ENCODE data around the gene BCAS3. TPM values are rescaled to one million over a fixed set of nuclear protein-coding genes. Genes with fewer than 3 reads are reported as not detected.
A peak's percentile ranks its signal among the peaks of the same experiment; 100 is the strongest.

Gene BCAS3
- total RNA-seq, 3 donors from 2014 or later = 21.6 to 33.4 (median 32.1) TPM

- Histone ChIP-seq H3K36me3 (ENCODE audit: low read depth) (no peaks in the 10 kb centered on the region), H3K4me3 (no peak overlapping the region), H3K9me3 (no peaks in the 10 kb centered on the region), H3K4me1 (ENCODE audit: low read depth) (no peaks in the 10 kb centered on the region)
- intact Hi-C loops (cut with DNase I, micrococcal nuclease) = no loop called here
- TF ChIP-seq, protein P1, sequence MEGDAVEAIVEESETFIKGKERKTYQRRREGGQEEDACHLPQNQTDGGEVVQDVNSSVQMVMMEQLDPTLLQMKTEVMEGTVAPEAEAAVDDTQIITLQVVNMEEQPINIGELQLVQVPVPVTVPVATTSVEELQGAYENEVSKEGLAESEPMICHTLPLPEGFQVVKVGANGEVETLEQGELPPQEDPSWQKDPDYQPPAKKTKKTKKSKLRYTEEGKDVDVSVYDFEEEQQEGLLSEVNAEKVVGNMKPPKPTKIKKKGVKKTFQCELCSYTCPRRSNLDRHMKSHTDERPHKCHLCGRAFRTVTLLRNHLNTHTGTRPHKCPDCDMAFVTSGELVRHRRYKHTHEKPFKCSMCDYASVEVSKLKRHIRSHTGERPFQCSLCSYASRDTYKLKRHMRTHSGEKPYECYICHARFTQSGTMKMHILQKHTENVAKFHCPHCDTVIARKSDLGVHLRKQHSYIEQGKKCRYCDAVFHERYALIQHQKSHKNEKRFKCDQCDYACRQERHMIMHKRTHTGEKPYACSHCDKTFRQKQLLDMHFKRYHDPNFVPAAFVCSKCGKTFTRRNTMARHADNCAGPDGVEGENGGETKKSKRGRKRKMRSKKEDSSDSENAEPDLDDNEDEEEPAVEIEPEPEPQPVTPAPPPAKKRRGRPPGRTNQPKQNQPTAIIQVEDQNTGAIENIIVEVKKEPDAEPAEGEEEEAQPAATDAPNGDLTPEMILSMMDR (IDR thresholded peaks at IDR 0.05) = no peak
- no peak for ATAC-seq
- no peak for DNase-seq
These were observed 625.5 kb downstream of the BCAS3 start for GRCh38 chr17:61302953-61303816.

- Histone ChIP-seq H3K9me3 (no peaks in the 10 kb centered on the region), H3K36me3 (ENCODE audit: low read depth) (no peaks in the 10 kb centered on the region), H3K4me3 (no peak overlapping the region), H3K4me1 (ENCODE audit: low read depth) (no peaks in the 10 kb centered on the region)
- DNase-seq (no peak), ATAC-seq (no peak)
- TF ChIP-seq, protein P1 (IDR thresholded peaks at IDR 0.05) = no peak
- intact Hi-C loops (cut with DNase I, micrococcal nuclease) = no loop called here
These were observed 626.1 kb downstream of the BCAS3 start for GRCh38 chr17:61303817-61304096.

DNA sequence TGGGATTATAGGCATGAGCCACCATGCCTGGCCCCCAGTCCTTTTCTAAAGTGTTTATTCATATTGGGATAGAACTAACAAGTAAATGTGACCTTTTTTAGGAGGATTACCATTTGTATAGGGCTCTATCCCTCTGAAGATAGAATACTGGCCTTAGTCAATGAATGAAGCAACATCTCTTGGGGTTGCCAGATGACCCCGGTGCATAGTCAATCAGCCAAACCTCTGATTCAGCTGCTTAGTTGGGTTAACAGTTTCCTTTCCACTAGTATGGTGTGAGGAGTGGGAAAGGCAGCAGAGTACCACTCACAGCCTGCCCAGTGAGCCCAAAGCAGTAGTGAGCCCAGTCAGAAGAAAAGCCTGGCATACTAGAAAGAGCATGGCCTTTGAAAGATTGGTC lies 627.4 kb downstream of the BCAS3 start:
- no peak for ATAC-seq
- Histone ChIP-seq H3K9me3 (no peaks in the 10 kb centered on the region), H3K4me1 (ENCODE audit: low read depth) (no peaks in the 10 kb centered on the region), H3K4me3 (no peak overlapping the region), H3K36me3 (ENCODE audit: low read depth) (no peaks in the 10 kb centered on the region)
- intact Hi-C loops (cut with DNase I, micrococcal nuclease) = no loop called here
- no peak for DNase-seq
- TF ChIP-seq, protein P1 (IDR thresholded peaks at IDR 0.05) = no peak

DNA sequence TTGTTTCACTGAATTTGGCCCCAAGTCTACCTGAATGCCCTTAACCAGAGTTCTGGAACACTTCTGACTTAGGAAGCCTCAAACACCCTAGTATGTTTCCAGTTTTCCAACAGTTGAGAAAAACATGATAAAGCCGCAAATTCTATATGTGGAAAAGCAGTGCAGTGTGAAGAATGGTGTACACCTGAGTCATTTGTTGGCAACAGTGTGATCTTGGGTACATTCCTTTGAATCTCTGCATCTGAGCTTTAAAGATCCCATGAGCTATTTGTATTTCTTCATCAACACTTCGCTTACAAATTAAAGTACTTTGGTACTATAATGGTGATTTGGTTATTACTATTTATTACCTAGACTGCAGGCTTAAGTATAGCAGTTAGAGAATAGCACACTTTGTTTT lies 628.4 kb downstream of the BCAS3 start:
- H3K9me3 ChIP-seq = no peaks in the 10 kb centered on the region
- H3K4me3 ChIP-seq = no peak overlapping the region
- TF ChIP-seq, protein P1 (IDR thresholded peaks at IDR 0.05) = no peak
- H3K36me3 ChIP-seq (ENCODE audit: low read depth) = no peaks in the 10 kb centered on the region
- no peaks in the 10 kb centered on the region for H3K4me1 ChIP-seq (ENCODE audit: low read depth)
- DNase-seq (no peak), ATAC-seq (no peak)
- intact Hi-C loops (cut with DNase I, micrococcal nuclease) = no loop called here

GRCh38 chr17:61307905-61308886 lies 630.5 kb downstream of the BCAS3 start:
- ATAC-seq (peak; percentile 63), DNase-seq (no peak)
- Histone ChIP-seq H3K4me3 (no peak overlapping the region), H3K4me1 (ENCODE audit: low read depth) (no peaks in the 10 kb centered on the region), H3K36me3 (ENCODE audit: low read depth) (no peaks in the 10 kb centered on the region), H3K9me3 (no peaks in the 10 kb centered on the region)
- intact Hi-C loops (cut with DNase I, micrococcal nuclease) = no loop called here
- TF ChIP-seq, protein P1 (IDR thresholded peaks at IDR 0.05) = no peak

All from mucosa of descending colon (tissue), 3 donors.